H1 (cell line): ENCODE results near the gene LRP1. TPM values are rescaled to one million over a fixed set of nuclear protein-coding genes. Genes with fewer than 3 reads are reported as not detected.

Experiments
- CTCF ChIA-PET: fragments of 300-600 bp; sonication (Branson Sonifier 250); formaldehyde crosslinking; loops from one replicate; lab custom pipeline; 2021; ENCODE audit not compliant: partially characterized antibody; lab: Charles Lee
- POLR2A ChIA-PET: fragments of 300-600 bp; sonication (Branson Sonifier 250); formaldehyde crosslinking; loops from one replicate; lab custom pipeline; 2021; ENCODE audit warnings: inconsistent platforms; ENCODE audit not compliant: partially characterized antibody; lab: Charles Lee
- DNase-seq, 2 experiments: peaks; one replicate each; pipeline versions ENCODE4 v3.0.0 to v3.0.0-alpha.2; 2010 to 2022; ENCODE audit warnings: low spot score in 2 of 2, low read depth in 1 of 2, mixed read lengths in 1 of 2
- FAIRE-seq: peaks from 2 replicates; lab custom pipeline; 2011; peaks lifted over from hg19 to GRCh38; lab: Jason Lieb, UNC
- H2AFZ ChIP-seq: 2 replicates; pipeline ENCODE4 v1.8.1; 2012; ENCODE audit warnings: low read length, inconsistent platforms
- H2AK5ac ChIP-seq: 2 replicates; pipeline ENCODE4 v1.6.1; 2013; ENCODE audit warnings: low read depth, low read length
- H2BK120ac ChIP-seq: replicated peaks from 2 replicates; pipeline ENCODE3; 2013; ENCODE audit warnings: low read depth, low read length, inconsistent platforms
- H2BK12ac ChIP-seq: 2 replicates; pipeline ENCODE4 v1.6.1; 2013; ENCODE audit warnings: low read depth, low read length
- H2BK15ac ChIP-seq: 2 replicates; pipeline ENCODE4 v1.6.1; 2013; ENCODE audit warnings: low read length
- H2BK20ac ChIP-seq: 2 replicates; pipeline ENCODE4 v1.6.1; 2013; ENCODE audit warnings: low read length
- H2BK5ac ChIP-seq: 2 replicates; pipeline ENCODE4 v1.6.1; 2013; ENCODE audit warnings: low read depth, low read length
- H3K14ac ChIP-seq: 2 replicates; pipeline ENCODE4 v1.6.1; 2013; ENCODE audit warnings: inconsistent platforms; ENCODE audit not compliant: insufficient read length
- H3K18ac ChIP-seq: 2 replicates; pipeline ENCODE4 v1.6.1; 2013; ENCODE audit warnings: low read length; ENCODE audit errors: extremely low read depth
- H3K23ac ChIP-seq: 2 replicates; pipeline ENCODE4 v1.6.1; 2013; ENCODE audit warnings: inconsistent platforms; ENCODE audit not compliant: insufficient read length
- H3K23me2 ChIP-seq: 2 replicates; pipeline ENCODE4 v1.6.1; 2013; ENCODE audit warnings: low read depth, low read length
- H3K27ac ChIP-seq: 2 replicates; pipeline ENCODE4 v1.6.1; 2011; ENCODE audit warnings: low read depth, low read length, inconsistent platforms
- H3K27me3 ChIP-seq, 4 experiments: replicated peaks in 1 of 4; 1 replicate in 1 of 4; 2 replicates in 3 of 4; pipeline versions ENCODE4 v1.6.1 to v1.8.1; 2011 to 2013; ENCODE audit warnings: low read length in 3 of 4, mild to moderate bottlenecking in 3 of 4, inconsistent platforms in 2 of 4, mixed read lengths in 2 of 4, moderate library complexity in 1 of 4; ENCODE audit not compliant: control insufficient read depth in 3 of 4, insufficient read depth in 3 of 4; ENCODE audit errors: extremely low read depth in 1 of 4
- H3K36me3 ChIP-seq, 4 experiments: 2 replicates each; pipeline versions ENCODE4 v1.6.1 to v1.8.1; 2011 to 2013; ENCODE audit warnings: mild to moderate bottlenecking in 4 of 4, low read length in 3 of 4, moderate library complexity in 2 of 4, control low read depth in 1 of 4, inconsistent platforms in 1 of 4; ENCODE audit not compliant: insufficient read depth in 4 of 4, control insufficient read depth in 2 of 4
- H3K4ac ChIP-seq: replicated peaks from 2 replicates; pipeline ENCODE3; 2013; ENCODE audit warnings: low read length, low read depth, mixed read lengths, inconsistent platforms; ENCODE audit not compliant: insufficient read length
- H3K4me1 ChIP-seq, 4 experiments: replicated peaks in 1 of 4; 1 replicate in 1 of 4; 2 replicates in 3 of 4; pipeline versions ENCODE4 v1.6.1 to v1.8.1; 2011 to 2013; ENCODE audit warnings: low read length in 3 of 4, inconsistent platforms in 2 of 4, mixed read lengths in 1 of 4; ENCODE audit not compliant: insufficient read depth in 4 of 4, control insufficient read depth in 3 of 4
- H3K4me2 ChIP-seq, 2 experiments: 2 replicates each; pipeline versions ENCODE4 v1.6.1 to v1.8.1; 2011 to 2013; ENCODE audit warnings: low read depth in 2 of 2, low read length in 2 of 2, control low read depth in 1 of 2, inconsistent platforms in 1 of 2, mild to moderate bottlenecking in 1 of 2; ENCODE audit not compliant: insufficient read depth in 1 of 2
- H3K4me3 ChIP-seq, 4 experiments: fragments of 200-600, 300-600 bp in 1 of 4; sonication (generic), shearing (Covaris generic), sonication (Bioruptor Twin) in 1 of 4; 2 replicates each; pipeline versions ENCODE4 v1.5.1 to v1.8.1; 2011 to 2016; ENCODE audit warnings: low read length in 4 of 4, low read depth in 3 of 4, control low read depth in 2 of 4, inconsistent platforms in 2 of 4, mild to moderate bottlenecking in 2 of 4, mixed read lengths in 1 of 4, moderate library complexity in 1 of 4; ENCODE audit not compliant: insufficient read depth in 2 of 4; ENCODE audit errors: extremely low read depth in 1 of 4
- H3K56ac ChIP-seq: replicated peaks from 2 replicates; pipeline ENCODE3; 2013; ENCODE audit warnings: low read depth, mild to moderate bottlenecking, mixed read lengths, low read length, inconsistent platforms; ENCODE audit not compliant: insufficient read length
- H3K79me1 ChIP-seq: 2 replicates; pipeline ENCODE4 v1.6.1; 2013; ENCODE audit warnings: low read depth, low read length, control low read depth
- H3K79me2 ChIP-seq, 2 experiments: 2 replicates each; pipeline versions ENCODE4 v1.6.1 to v1.8.1; 2012 to 2013; ENCODE audit warnings: low read length in 2 of 2, mild to moderate bottlenecking in 2 of 2, inconsistent platforms in 1 of 2; ENCODE audit not compliant: insufficient read depth in 2 of 2, control insufficient read depth in 1 of 2
- H3K9ac ChIP-seq, 4 experiments: replicated peaks in 1 of 4; 1 replicate in 1 of 4; 2 replicates in 3 of 4; pipeline versions ENCODE4 v1.6.1 to v1.8.1; 2011 to 2013; ENCODE audit warnings: low read depth in 3 of 4, low read length in 3 of 4, control low read depth in 2 of 4, mild to moderate bottlenecking in 2 of 4, moderate library complexity in 2 of 4, inconsistent platforms in 1 of 4; ENCODE audit errors: extremely low read depth in 1 of 4
- H3K9me3 ChIP-seq, 2 experiments: 2 replicates each; pipeline versions ENCODE4 v1.6.1 to v1.8.1; 2012 to 2013; ENCODE audit warnings: mild to moderate bottlenecking in 2 of 2, moderate library complexity in 2 of 2, control low read depth in 1 of 2, inconsistent platforms in 1 of 2, low read depth in 1 of 2, low read length in 1 of 2, mixed read lengths in 1 of 2; ENCODE audit not compliant: insufficient read depth in 2 of 2
- H4K20me1 ChIP-seq, 2 experiments: replicated peaks in 1 of 2; 2 replicates each; pipeline versions ENCODE3 to v1.8.1; 2011 to 2013; ENCODE audit warnings: inconsistent platforms in 2 of 2, low read length in 2 of 2, mild to moderate bottlenecking in 1 of 2; ENCODE audit not compliant: insufficient read depth in 2 of 2, control insufficient read depth in 1 of 2
- H4K5ac ChIP-seq: 2 replicates; pipeline ENCODE4 v1.6.1; 2013; ENCODE audit warnings: low read length, low read depth, mixed read lengths, inconsistent platforms; ENCODE audit not compliant: insufficient read length
- H4K8ac ChIP-seq: 2 replicates; pipeline ENCODE4 v1.8.0; 2013; ENCODE audit warnings: mild to moderate bottlenecking, moderate library complexity, low read length, inconsistent platforms; ENCODE audit not compliant: insufficient read depth; ENCODE audit errors: extremely low read depth
- H4K91ac ChIP-seq: replicated peaks from 2 replicates; pipeline ENCODE3; 2013; ENCODE audit warnings: low read length, mixed read lengths, inconsistent platforms; ENCODE audit not compliant: insufficient read length
- CHD1 ChIP-seq: IDR thresholded peaks from 2 replicates; pipeline ENCODE4 v1.6.1; 2012; ENCODE audit warnings: low read depth, low read length, improper control_type of control experiment
- EGR1 ChIP-seq: IDR thresholded peaks from 2 replicates; pipeline ENCODE4 v1.6.1; 2011; ENCODE audit warnings: low read depth, low read length, borderline replicate concordance
- POLR2A ChIP-seq, 2 experiments: IDR thresholded peaks; 1 replicate in 1 of 2; 2 replicates in 1 of 2; pipeline ENCODE4 v1.6.1; 2011; ENCODE audit warnings: low read depth in 2 of 2, low read length in 2 of 2, mild to moderate bottlenecking in 2 of 2; ENCODE audit errors: control extremely low read depth in 1 of 2
- POU5F1 ChIP-seq: IDR thresholded peaks from 2 replicates; pipeline ENCODE4 v1.6.1; 2011; ENCODE audit warnings: low read depth, mild to moderate bottlenecking, low read length, moderate library complexity
- RNF2 ChIP-seq: fragments of 200-900, 300-1000 bp; sonication (generic); IDR thresholded peaks from 2 replicates; pipeline ENCODE4 v1.7.1; 2016; ENCODE audit warnings: borderline replicate concordance, low read depth, mild to moderate bottlenecking, antibody characterized with exemption, low read length; ENCODE audit not compliant: poor library complexity, severe bottlenecking; ENCODE audit errors: missing control alignments
- SIRT6 ChIP-seq: IDR thresholded peaks from one replicate; pipeline ENCODE4 v1.7.1; 2012; ENCODE audit warnings: low read length, inconsistent platforms
- SRF ChIP-seq: IDR thresholded peaks from 2 replicates; pipeline ENCODE4 v1.6.1; 2011; ENCODE audit warnings: mild to moderate bottlenecking, low read depth, low read length, moderate library complexity
- WGBS, 2 experiments: shearing (Covaris generic) in 1 of 2; methylation state at CpG; one replicate each; pipeline versions ENCODE4 v1.1.6 to v1.1.7; 2013 to 2015; ENCODE audit warnings: low lambda C conversion rate in 2 of 2, mixed read lengths in 2 of 2, inconsistent platforms in 1 of 2, low coverage in 1 of 2, missing lambda C conversion rate in 1 of 2; ENCODE audit not compliant: insufficient replicate concordance in 2 of 2, insufficient coverage in 1 of 2, insufficient read length in 1 of 2; ENCODE audit errors: extremely low coverage in 1 of 2, missing lambda C conversion rate in 1 of 2; 5-methylcytosine and 5-hydroxymethylcytosine counted together
- polyA plus RNA-seq, 7 experiments: library from polyadenylated mRNA; depleted of rRNA in 3 of 7; stranded (reverse) in 5 of 7; unstranded in 2 of 7; fragments of >200 nt in 5 of 7; fragments of 200-250 nt in 2 of 7; gene quantifications; 1 replicate in 5 of 7; 2 replicates in 1 of 7; 4 replicates in 1 of 7; pipeline versions ENCODE4 v1.2.1 to v1.2.3, GENCODE V29; 2011 to 2013; ENCODE audit warnings: missing spikeins in 2 of 7, mixed read lengths in 2 of 7
- total RNA-seq: library from RNA; stranded (reverse); fragmentation: NEBNext Ultra II Directional; extraction: Animal tissue kit (Norgen Biotek cat#: 25700); gene quantifications from 2 replicates; pipeline ENCODE4 v1.2.1, GENCODE V29; 2021

Gene LRP1
- total and polyA plus RNA-seq, 2 of the 8 experiments (the other 6 are each of a cell fraction or from before 2014, with no cell fraction given), result 35.3 to 92.5 TPM

- WGBS, 2 experiments, result 37% methylated on average over 5 of the region's 5 CpGs; no CpG with 5 or more reads in 1 of the 2 experiments
- Histone ChIP-seq H3K23ac (no peak overlapping the region), H3K36me3 (peaks cover 16 to 21% (median 19%) of the 10 kb centered on the region in 4 experiments), H2BK5ac (no peak overlapping the region; the same call in 1 of the 2 replicates), H3K27me3 (peaks cover 59 to 76% (median 71%) of the 10 kb centered on the region in 4 experiments), H3K23me2 (peaks cover 26% of the 10 kb centered on the region), H2AK5ac (peak overlapping the region; percentile 91; the same call in 1 of the 2 replicates), H3K79me2 (no peaks in the 10 kb centered on the region), H2AFZ (no peak overlapping the region), H4K91ac (no peak overlapping the region), H3K14ac (no peak overlapping the region), H3K18ac (peak overlapping the region; percentile 60; the same call in 1 of the 2 replicates), H4K8ac (no peak overlapping the region), H3K27ac (no peak overlapping the region), H3K79me1 (no peaks in the 10 kb centered on the region; the same call in 1 of the 2 replicates), H3K4ac (no peak overlapping the region), H2BK15ac (peak overlapping the region; percentile 88; the same call in 1 of the 2 replicates), H3K9me3 (no peaks in the 10 kb centered on the region), H3K4me1 (peaks cover 6 to 65% (median 44%) of the 10 kb centered on the region in 4 experiments), H2BK120ac (no peak overlapping the region), H2BK12ac (peak overlapping the region; percentile 84; the same call in 1 of the 2 replicates), H3K9ac (no peak overlapping the region), H4K20me1 (peaks cover 24 to 34% of the 10 kb centered on the region in 2 experiments), H4K5ac (no peak overlapping the region), H3K4me3 (peak overlapping the region in 3 of 4 experiments; percentile 42 to 67 (median 64); a peak in 6 of 8 replicates), H2BK20ac (peak overlapping the region; percentile 90; the same call in 1 of the 2 replicates), H3K56ac (no peak overlapping the region), H3K4me2 (peak overlapping the region; percentile 89 to 91)
- DNase-seq, result no peak
- CTCF ChIA-PET, result interaction anchor here (0.6 to 27.9 kb wide), 14 partner anchors 9 to 219 kb away, joined by 3 to 726 read pairs (median 4); partner anchors contain the start of genes GLI1, INHBE, NXPH4 and SHMT2
- FAIRE-seq, result no peak
- POLR2A ChIA-PET, result interaction anchor here (0.7 to 23.7 kb wide), 13 partner anchors 4 to 282 kb away, joined by 3 to 852 read pairs (median 5); partner anchors contain the start of genes DDIT3, INHBE, NXPH4 and SHMT2
- TF ChIP-seq RNF2, result no peak
- no peak for TF ChIP-seq EGR1
- no peak for TF ChIP-seq CHD1
- TF ChIP-seq POLR2A (IDR thresholded peaks at IDR 0.05; ENCODE audit: control extremely low read depth in 1 of 2, low read depth in 2 of 2, low read length in 2 of 2), result no peak
- TF ChIP-seq POU5F1, result no peak
- no peak for TF ChIP-seq SRF
- no peak for TF ChIP-seq SIRT6
Measured at GRCh38 chr12:57237596-57237931, 109.3 kb downstream of the LRP1 start.
